Testis (tissue), 3 donors: ENCODE data around the gene GPR152. TPM values are rescaled to one million over a fixed set of nuclear protein-coding genes. Genes with fewer than 3 reads are reported as not detected.

ENCODE experiments used
- DNase-seq: peaks from one replicate; pipeline ENCODE4 v3.0.0-alpha.2; 2019
- H3K27ac ChIP-seq, 2 donors: fragments of 200-600 bp; sonication (generic); one replicate each; pipeline ENCODE4 v1.5.1; 2019
- H3K27me3 ChIP-seq: fragments of 200-600 bp; sonication (generic); one replicate; pipeline ENCODE4 v1.5.1; 2019
- H3K36me3 ChIP-seq: fragments of 200-600 bp; sonication (generic); one replicate; pipeline ENCODE4 v1.5.1; 2017; ENCODE audit warnings: low read depth; ENCODE audit errors: missing control alignments
- H3K4me1 ChIP-seq: fragments of 200-600 bp; sonication (generic); one replicate; pipeline ENCODE4 v1.5.1; 2019
- H3K4me3 ChIP-seq, 2 donors: fragments of 200-600 bp; sonication (generic); one replicate each; pipeline ENCODE4 v1.5.1; 2017 to 2019
- H3K9me3 ChIP-seq: fragments of 200-600 bp; sonication (generic); one replicate; pipeline ENCODE4 v1.5.1; 2017
- CTCF ChIP-seq, 3 experiments: fragments of 450-650 bp in 2 of 3; fragments of 200-600 bp in 1 of 3; sonication (generic) in 1 of 3; IDR thresholded peaks; one replicate each; pipeline ENCODE4 v1.5.1; 2016 to 2019; ENCODE audit warnings: antibody characterized with exemption in 3 of 3, mild to moderate bottlenecking in 2 of 3, moderate library complexity in 1 of 3
- POLR2A ChIP-seq: fragments of 450-650 bp; IDR thresholded peaks from one replicate; pipeline ENCODE4 v1.6.1; 2017; ENCODE audit warnings: antibody characterized with exemption, mild to moderate bottlenecking, moderate library complexity
- WGBS, 2 donors: methylation state at CpG; one replicate each; pipeline ENCODE4 v1.1.5; 2018; 5-methylcytosine and 5-hydroxymethylcytosine counted together
- intact Hi-C: fragments of 100-400 bp; cut with DNase I; formaldehyde crosslinking; loops from one replicate; pipeline ENCODE4 v1.15.1; 2023; ENCODE audit warnings: low total_unique reads
- polyA plus RNA-seq: library from polyadenylated mRNA; stranded (reverse); fragments of 350-450 nt; fragmentation: Illumina TruSeq; extraction: RNeasy Lipid Tissue Mini Kit (QIAGEN cat#74804); gene quantifications from one replicate; pipeline ENCODE4 v1.2.3, GENCODE V29; 2014; ENCODE audit warnings: low read depth, low replicate concordance; ENCODE audit not compliant: insufficient read depth
- total RNA-seq, 2 donors: library from RNA; depleted of rRNA; stranded (reverse); fragments of >200 nt; gene quantifications; one replicate each; pipeline ENCODE4 v1.2.3, GENCODE V29; 2016

Gene GPR152
- total and polyA plus RNA-seq, 3 donors from 2014 or later: not detected

DNA sequence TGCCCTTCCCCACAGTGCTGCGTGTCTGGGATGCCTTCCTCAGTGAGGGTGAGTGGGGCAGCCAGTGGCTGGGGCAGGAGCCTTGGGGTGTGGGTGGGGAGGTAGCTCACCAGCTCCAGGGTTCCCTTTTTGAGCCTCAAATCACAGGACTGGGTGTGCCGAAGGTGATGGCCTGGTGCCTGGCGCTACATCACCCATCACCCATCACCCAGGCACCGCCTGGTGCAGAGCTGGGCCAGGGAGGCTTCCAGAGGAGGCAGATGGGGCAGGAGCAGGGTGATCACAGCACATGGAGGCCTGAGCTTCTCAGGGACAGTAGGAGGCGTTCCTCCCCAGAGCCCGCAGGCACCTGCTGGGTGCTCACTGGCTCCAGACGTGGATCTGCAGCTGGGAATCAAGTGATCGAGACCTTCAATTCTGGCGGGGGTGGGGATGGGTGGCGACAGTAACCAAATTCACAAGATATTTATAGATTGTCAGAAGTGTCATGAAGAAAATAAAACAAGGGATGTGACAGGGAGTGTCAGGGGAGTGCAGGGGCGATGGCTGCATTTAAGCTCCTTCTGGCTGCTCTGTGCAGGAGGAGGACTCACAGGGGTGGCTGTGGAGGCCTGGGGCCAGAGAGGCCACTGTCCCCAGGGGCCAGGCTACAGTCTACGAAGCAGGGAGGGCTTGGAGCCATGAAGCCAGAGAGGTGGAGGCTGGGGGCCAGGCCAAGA lies 45.4 kb downstream of the GPR152 start:
- intact Hi-C loops: loop anchor here (10.0 kb wide), 1 partner anchor 78 kb away; the partner anchor contains the start of gene AIP
- Histone ChIP-seq H3K27ac (no peak overlapping the region), H3K4me3 (no peak overlapping the region), H3K27me3 (no peaks in the 10 kb centered on the region), H3K9me3 (no peaks in the 10 kb centered on the region), H3K36me3 (no peaks in the 10 kb centered on the region), H3K4me1 (peaks cover 3% of the 10 kb centered on the region)
- WGBS, 2 donors: 35 to 46% methylated on average over 8 to 12 of the region's 12 CpGs
- TF ChIP-seq CTCF (IDR thresholded peaks at IDR 0.05): no peak
- no peak for TF ChIP-seq POLR2A
- no peak for DNase-seq

DNA sequence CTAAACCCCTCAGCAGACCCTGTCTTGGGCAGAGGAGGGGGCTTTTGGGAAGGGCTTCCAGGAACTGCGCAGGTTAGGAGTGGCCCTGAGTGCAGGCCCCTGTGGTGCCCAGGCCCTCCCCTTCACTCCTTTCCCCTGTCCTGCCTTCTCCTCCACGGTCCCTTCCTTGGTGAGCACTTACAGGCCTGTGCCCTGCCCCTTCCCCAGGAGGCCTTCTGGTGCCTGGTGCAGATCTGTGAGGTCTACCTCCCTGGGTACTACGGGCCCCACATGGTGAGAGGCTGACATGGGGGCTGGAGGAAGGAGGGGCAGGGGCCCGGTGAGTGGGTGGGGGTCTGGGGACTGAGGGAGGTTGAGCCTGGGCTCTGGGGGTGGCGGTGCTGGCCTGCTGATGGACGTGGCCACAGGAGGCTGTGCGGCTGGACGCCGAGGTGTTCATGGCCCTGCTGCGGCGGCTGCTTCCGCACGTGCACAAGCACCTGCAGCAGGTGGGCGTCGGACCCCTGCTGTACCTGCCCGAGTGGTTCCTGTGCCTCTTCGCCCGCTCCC lies 46.0 kb downstream of the GPR152 start:
- Histone ChIP-seq H3K36me3 (no peaks in the 10 kb centered on the region), H3K27me3 (no peaks in the 10 kb centered on the region), H3K9me3 (no peaks in the 10 kb centered on the region), H3K4me1 (peaks cover 5% of the 10 kb centered on the region), H3K27ac (no peak overlapping the region), H3K4me3 (no peak overlapping the region)
- DNase-seq: no peak
- 78 to 81% methylated on average over 7 to 18 of the region's 18 CpGs for WGBS, 2 donors
- TF ChIP-seq POLR2A: no peak
- no peak for TF ChIP-seq CTCF (IDR thresholded peaks at IDR 0.05)
- intact Hi-C loops: loop anchor here (10.0 kb wide), 1 partner anchor 78 kb away; the partner anchor contains the start of gene AIP

GRCh38 chr11:67405688-67406339 lies 46.7 kb downstream of the GPR152 start:
- H3K27ac ChIP-seq: no peak overlapping the region

GRCh38 chr11:67405196-67405567 lies 47.3 kb downstream of the GPR152 start:
- intact Hi-C loops: loop anchor here (10.0 kb wide), 1 partner anchor 80 kb away; the partner anchor contains the start of gene AIP

More at GRCh38 chr11:67405688-67406339, 46.7 kb downstream of the GPR152 start:
- no peaks in the 10 kb centered on the region for H3K36me3 ChIP-seq
- DNase-seq: no peak
- no peak for TF ChIP-seq POLR2A
- TF ChIP-seq CTCF (IDR thresholded peaks at IDR 0.05): no peak
- intact Hi-C loops: loop anchor here (10.0 kb wide), 1 partner anchor 79 kb away; the partner anchor contains the start of gene AIP
- 88% methylated on average over 9 of the region's 9 CpGs; no CpG with 5 or more reads in 1 of the 2 donors for WGBS, 2 donors
- H3K4me3 ChIP-seq: no peak overlapping the region
- H3K9me3 ChIP-seq: no peaks in the 10 kb centered on the region
- H3K4me1 ChIP-seq: peaks cover 8% of the 10 kb centered on the region
- H3K27me3 ChIP-seq: no peaks in the 10 kb centered on the region

More at GRCh38 chr11:67405196-67405567, 47.3 kb downstream of the GPR152 start:
- no peaks in the 10 kb centered on the region for H3K9me3 ChIP-seq
- H3K27ac ChIP-seq: no peak overlapping the region
- 88 to 98% methylated on average over 6 of the region's 6 CpGs for WGBS, 2 donors
- no peak for DNase-seq
- no peak overlapping the region for H3K4me3 ChIP-seq
- no peaks in the 10 kb centered on the region for H3K36me3 ChIP-seq
- TF ChIP-seq CTCF (IDR thresholded peaks at IDR 0.05) (no peak), POLR2A (no peak)
- no peaks in the 10 kb centered on the region for H3K27me3 ChIP-seq
- H3K4me1 ChIP-seq: peaks cover 14% of the 10 kb centered on the region
